H4 (cell line): ENCODE data around the gene SPI1. TPM values are rescaled to one million over a fixed set of nuclear protein-coding genes. Genes with fewer than 3 reads are reported as not detected.

Experiments
- DNase-seq: peaks from one replicate; pipeline ENCODE4 v3.0.0-alpha.2; 2015; ENCODE audit warnings: low spot score
- total RNA-seq: library from RNA; depleted of rRNA; stranded (reverse); fragments of >200 nt; shearing (Covaris generic); gene quantifications from 2 replicates; pipeline ENCODE4 v1.2.3, GENCODE V29; 2014

The SPI1 gene
- total RNA-seq, 1 experiment from 2014 or later: not detected

GRCh38 chr11:47358731-47359051 is 19.7 kb downstream of the SPI1 start:
- DNase-seq: no peak

- DNase-seq: no peak
Observed at GRCh38 chr11:47357985-47358730, 20.2 kb downstream of the SPI1 start.

- DNase-seq: no peak
Observed at GRCh38 chr11:47356998-47357329, 21.4 kb downstream of the SPI1 start.

GRCh38 chr11:47356129-47356997 is 22.0 kb downstream of the SPI1 start:
- DNase-seq: no peak

- DNase-seq: peak; percentile 89
Observed at GRCh38 chr11:47355283-47356128, 22.8 kb downstream of the SPI1 start.

- DNase-seq: no peak
Observed at GRCh38 chr11:47354913-47355282, 23.4 kb downstream of the SPI1 start.

GRCh38 chr11:47353978-47354774 is 24.2 kb downstream of the SPI1 start:
- DNase-seq: no peak

GRCh38 chr11:47352556-47352955 is 25.8 kb downstream of the SPI1 start, which contains the start of gene MYBPC3:
Gene MYBPC3, minus strand, starts transcription at chr11:47352702. Its CDS starts 55 bp downstream, at chr11:47352647.
- DNase-seq: no peak

- DNase-seq: no peak
Observed at GRCh38 chr11:47351156-47352126, 26.9 kb downstream of the SPI1 start.

- no peak for DNase-seq
Observed at GRCh38 chr11:47350315-47350714, 28.0 kb downstream of the SPI1 start.

- DNase-seq: no peak
Observed at GRCh38 chr11:47349521-47350095, 28.7 kb downstream of the SPI1 start.

- DNase-seq: no peak
Observed at GRCh38 chr11:47348859-47349258, 29.5 kb downstream of the SPI1 start.

- no peak for DNase-seq
Observed at GRCh38 chr11:47348131-47348802, 30.1 kb downstream of the SPI1 start.

GRCh38 chr11:47347137-47347536 is 31.2 kb downstream of the SPI1 start:
- no peak for DNase-seq

GRCh38 chr11:47345890-47346563 is 32.3 kb downstream of the SPI1 start:
- DNase-seq: no peak

- DNase-seq: no peak
Observed at GRCh38 chr11:47342854-47343253, 35.5 kb downstream of the SPI1 start.

- DNase-seq: no peak
Observed at GRCh38 chr11:47342036-47342803, 36.1 kb downstream of the SPI1 start.
